ENCODE results near the gene IKZF2.

Gene IKZF2

GRCh38 chr2:212958133-212958532 lies 193.3 kb downstream of the IKZF2 start:
- no peak for DNase-seq (ENCODE audit: low read depth in 2 of 2)

- DNase-seq (ENCODE audit: low read depth in 2 of 2), result no peak
These were observed 193.8 kb downstream of the IKZF2 start for GRCh38 chr2:212957624-212958023.

GRCh38 chr2:212956665-212957607 lies 194.5 kb downstream of the IKZF2 start:
- no peak for DNase-seq (ENCODE audit: low read depth in 2 of 2)

GRCh38 chr2:212953170-212953920 lies 198.1 kb downstream of the IKZF2 start:
- DNase-seq (ENCODE audit: low read depth in 2 of 2), result no peak

GRCh38 chr2:212949786-212950185 lies 201.6 kb downstream of the IKZF2 start:
- no peak for DNase-seq (ENCODE audit: low read depth in 2 of 2)

All from fibroblast of skin of left biceps (primary cell).